GM19023 (cell line): ENCODE results near the gene COPB1.
A peak's percentile ranks its signal among the peaks of the same experiment; 100 is the strongest.

Source experiments
- ATAC-seq: cut with Tn5 transposase; IDR thresholded peaks from one replicate; pipeline ENCODE4 v1.9.1; 2021; ENCODE audit warnings: mild to moderate bottlenecking, moderate library complexity; ENCODE audit not compliant: unreplicated experiment

Gene COPB1

DNA sequence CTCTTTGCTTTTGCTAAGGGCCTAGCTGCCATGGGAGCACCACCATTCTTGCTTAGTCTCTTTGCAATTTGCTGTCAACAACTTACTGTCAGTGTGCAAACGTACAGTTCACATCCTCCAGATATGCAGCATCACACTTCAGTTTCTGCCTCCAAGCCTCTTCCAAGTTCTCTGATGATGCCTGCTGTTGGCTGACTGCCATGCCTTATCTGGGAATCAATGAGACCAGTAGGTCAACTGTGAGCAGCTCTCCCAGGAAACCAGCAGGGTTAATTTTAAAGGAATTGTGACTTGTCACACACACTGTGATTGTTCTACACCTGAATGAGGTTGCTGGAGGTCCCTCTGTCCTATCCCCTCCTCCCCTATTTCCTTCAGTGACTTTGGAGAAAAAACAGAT lies 56.0 kb downstream of the COPB1 start:
- no peak for ATAC-seq

DNA sequence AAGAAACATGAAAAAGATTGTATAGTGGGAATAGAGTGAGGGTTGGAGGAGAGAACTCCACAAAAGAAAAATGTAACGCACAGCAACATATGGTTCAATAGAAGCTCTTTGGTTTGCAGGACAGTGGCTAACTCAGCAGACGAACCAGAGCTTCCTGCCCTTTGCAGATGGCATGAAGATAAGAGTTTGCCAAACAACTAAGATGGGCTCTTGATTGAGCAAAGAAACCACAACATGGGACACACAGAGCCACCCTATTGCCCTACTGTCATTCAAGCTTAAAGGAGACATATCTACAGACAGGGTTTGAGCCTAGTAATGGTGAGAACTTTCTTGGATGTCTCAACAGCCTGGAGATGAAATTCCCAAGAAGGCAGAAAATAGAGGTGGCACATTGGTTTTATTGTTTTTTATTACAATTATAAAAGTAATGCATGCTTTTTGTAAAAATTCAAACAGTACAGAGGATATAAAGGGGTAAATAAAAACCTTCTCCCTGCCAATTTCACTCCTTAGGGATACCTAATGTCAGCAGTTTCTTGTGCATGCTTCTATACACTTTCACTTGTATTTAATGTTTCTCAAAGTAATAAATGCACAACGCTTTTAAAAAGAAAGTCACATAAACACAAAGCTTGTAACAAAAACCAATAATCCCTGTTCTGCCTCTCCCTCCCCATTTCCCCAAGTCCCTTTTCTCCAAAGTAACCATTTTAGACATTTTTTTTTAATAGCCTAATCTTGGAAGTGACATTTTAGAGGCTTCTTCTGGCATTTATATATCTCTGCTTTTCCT lies 63.7 kb downstream of the COPB1 start:
- no peak for ATAC-seq

DNA sequence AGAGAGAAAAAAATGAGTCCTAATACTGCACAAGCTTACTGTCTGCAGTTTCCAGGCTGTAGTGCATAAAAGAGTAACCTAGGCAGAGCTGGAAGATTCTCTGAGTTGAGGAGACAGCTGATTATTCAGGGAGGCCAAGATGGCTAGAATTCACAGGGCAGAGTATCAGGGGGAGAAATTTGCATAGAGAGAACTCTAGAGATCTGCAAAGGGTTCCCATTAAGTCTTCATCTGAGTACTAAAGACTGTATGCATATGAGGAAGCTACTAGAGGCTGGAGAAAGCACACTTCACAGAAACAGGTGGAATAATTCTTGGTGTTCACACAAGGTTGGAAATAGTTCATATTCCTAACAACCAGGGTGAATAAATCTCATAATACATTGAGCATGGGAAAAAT lies 74.0 kb downstream of the COPB1 start:
- ATAC-seq, result no peak

DNA sequence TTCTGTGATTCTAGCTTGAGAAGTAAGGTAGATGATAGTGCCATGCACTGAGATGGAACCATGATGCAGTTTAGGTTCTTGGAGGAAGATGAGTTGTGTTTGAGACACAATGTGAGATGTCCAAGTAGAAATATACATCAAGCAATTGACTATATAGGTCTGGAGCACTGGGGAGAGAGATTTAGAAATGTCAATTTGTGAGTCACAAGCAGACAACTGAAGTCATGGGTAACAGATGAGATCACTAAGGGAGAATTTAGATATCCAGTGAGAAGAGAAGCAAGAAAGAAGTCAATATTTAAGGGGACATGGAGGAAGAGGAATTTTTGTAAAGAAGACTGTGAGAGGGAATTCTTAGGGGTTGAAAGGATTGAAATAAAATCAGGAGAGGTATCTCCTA lies 75.5 kb downstream of the COPB1 start:
- ATAC-seq, result no peak

DNA sequence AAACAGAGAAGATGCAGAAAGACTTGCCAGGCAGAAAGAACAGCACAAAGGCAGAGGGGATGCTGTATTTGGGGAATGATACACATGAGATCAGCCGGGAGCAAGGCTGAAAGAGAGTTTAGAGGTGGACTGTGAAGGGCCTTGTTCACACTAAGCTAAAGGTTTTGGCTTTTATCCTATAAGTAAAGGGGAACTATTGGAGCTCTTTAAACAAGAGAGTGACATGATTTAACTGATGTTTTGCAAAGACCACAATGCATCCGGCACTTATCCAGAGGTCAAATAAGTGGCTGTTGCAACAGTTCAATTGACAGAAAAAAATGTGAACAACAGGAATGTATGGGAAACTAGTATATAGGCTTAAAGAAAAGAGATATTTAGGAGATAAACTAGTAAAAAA lies 76.0 kb downstream of the COPB1 start:
- ATAC-seq, result no peak

DNA sequence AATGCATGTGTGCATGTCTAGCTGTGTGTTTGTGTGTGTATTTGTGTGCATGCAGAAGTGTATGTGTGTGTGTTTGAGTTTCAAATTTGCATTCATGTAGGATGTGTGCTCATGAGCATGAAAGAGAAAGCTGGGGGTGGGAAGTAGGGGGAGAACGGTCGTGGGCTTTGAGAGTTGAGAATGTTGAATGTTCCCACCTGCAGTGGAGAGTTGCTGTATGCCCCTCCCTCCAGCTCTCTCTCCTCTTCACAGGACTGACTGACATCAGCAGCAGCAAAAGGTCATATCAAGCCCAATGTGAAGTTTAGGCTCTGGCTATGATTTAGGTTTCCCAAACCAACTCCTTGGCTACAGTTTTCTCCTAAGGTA lies 76.8 kb downstream of the COPB1 start:
- no peak for ATAC-seq

DNA sequence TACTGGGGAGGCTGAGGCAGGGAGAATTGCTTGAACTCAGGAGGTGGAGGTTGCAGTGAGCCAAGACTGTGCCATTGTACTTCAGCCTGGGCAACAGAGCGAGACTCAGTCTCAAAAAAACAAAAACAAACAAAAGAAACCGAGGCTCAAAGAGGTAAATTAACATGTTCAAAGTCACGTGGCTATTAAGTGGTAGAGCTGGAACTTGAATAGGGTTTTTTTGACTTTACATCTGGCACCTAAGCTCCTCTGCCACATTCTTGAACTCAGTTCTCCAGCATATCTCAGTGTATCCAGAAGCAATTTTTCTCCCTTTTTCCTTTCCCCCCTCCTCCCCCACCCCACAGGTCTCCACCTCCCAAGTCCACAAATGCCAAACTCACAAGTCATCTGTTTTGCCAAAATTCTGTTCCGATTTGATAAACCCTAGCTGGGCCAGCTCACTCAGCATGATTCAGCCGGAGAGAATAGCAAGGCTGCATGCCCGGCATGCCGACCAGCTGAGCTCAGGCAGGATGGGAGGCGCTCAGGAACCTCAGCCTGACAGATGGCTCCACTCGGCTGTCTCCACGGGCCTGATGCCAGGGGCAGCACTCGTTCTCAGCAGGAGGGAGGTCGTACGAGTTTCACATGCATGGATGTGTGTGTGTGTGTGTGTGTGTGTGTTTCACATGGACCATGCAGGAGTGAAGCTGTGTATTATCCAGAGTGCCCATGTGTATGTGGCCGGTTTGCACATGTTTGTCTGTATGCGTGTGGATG lies 77.4 kb downstream of the COPB1 start:
- no peak for ATAC-seq

DNA sequence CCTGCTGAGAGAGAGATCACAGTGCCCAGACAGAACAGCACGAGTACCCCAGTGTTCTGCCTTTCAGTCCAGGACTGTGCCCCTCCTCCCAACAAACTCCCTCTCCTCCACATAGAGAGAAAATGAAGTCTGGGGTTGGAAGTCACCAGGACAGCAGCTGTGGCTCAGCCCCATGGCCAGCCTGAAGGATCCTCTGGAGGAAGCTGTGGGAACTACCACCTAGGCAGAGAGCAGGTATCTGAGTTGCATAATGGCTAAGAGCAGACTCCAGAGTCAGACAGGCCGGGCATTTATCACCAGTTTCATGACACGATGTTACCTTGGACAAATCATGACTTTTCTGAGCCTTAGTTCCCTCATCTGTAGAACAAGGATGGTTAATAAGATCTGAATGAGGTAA lies 79.4 kb downstream of the COPB1 start:
- no peak for ATAC-seq

DNA sequence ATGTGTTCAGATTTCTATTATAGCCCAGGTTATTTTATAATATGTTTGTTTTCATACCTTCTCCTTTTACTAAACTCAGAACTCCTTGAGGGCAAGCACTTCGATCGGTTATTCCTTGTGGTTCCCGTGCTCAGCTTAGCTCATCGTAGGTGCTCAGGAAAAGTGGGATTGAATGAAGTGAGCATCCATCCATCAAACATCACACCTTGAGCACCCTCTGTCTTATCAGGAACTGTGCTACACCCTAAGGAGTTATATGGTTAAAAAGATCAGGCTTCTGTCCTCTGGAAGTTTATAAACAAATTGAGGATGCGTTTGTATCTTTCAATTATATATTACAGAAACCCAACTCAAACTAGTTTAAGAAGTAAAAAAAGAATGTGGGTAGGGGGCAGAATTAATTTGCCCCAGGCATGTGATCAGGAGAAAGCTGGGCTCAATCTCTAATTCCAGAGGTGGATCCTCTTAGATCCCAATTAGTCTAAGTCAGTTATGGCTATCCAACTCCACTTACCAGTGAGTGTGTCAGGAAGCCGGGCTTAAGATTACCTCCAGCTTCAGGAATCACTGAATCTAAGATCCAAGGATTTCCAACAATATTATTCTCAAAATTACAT lies 80.7 kb downstream of the COPB1 start:
- no peak for ATAC-seq

DNA sequence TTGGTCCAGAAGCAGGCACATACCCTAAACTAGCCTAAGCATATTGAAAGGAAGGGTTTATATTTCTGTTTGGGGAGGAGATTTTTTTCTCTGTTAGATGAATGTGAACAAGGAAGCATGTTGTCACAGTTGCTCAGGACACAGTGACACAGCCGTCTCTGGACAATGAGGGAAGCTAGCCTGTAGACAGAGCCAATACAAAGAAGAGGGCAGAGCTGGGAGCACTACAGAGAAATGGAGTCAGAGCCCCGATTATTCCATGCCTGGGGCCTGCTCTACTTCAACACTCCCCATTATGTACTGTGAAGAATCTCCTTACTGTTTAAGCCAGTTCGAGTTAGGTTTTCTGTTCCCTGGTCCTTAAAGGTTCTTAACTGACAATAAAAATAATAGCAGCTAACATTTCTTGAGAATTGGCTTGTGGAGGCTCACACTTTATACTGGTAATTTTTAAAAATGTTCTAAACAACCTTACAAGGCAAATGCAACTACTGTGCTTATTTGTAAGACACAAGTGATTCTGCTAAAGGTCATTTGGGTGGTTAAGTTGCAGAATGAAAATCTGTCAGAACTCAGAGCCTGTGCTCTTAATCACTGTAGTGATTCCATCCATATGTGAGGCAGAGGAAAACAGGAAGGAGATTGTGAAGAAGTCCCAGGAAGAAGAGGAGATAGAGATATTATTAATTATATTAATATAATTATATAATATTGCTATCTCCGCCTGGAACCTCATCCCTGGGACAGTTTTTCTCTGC lies 81.8 kb downstream of the COPB1 start:
- ATAC-seq, result no peak

DNA sequence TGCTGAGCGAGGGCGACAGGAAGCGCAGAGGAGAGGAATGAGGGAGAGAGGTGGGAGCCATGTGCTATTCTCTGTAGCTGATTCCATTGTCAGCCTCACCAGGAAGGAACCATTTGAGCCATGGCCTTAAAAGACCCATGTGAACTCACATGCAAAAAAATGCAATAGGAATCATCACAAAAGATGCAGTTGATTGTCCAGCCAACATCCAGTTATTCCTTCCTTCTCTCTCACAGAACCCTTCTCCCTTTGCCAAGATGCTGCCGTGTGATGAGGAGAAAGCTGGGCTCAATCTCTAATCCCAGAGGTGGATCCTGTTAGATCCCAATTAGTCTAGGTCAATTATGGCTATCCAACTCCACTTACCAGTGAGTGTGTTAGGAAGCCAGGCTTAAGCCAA lies 82.4 kb downstream of the COPB1 start:
- ATAC-seq, result no peak

DNA sequence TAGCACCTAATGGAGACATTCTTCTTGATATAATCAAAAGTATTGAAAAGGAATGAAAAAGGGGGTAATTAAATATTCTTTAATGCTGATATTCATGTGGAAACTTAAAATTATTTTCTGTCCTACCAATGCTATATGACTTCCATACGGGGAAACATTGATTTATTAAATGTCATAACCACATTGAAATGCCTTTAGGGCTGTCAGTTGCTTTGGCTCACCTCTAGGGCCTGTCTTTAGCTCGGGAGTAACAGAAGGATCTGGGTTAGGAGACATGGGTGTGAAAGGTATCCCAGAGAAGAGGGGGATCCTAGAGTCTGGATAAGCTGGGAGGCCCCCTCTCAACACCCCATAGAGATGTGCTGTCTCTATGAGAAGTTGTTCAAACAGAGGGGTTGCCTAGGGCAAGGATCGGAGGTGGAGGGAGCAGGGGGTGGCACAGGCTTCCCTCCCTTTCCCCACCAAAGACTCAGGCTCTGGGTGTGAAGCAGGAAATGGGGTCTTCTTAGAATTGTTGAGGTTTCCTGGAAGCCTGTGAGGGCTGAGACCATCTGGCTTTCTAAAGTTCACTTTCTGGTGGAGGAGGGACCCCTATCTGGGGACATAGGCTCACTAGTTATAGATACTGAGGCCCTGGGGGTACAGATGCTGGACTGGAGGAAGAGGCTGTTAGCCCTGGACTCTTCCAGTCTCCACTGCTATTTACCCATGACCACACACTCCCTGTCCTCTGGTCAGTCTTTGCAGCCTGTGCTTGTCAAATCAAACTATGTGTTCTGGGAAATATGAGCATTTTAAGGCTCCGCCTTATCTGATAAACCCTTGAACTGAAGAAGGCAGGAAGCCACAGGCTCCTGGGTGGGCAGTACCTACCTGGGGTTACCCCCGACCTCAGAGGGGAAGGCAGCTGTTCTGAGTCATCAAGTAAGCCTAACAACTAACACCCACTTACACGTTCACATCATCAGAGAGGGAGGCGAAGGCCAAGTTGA lies 84.8 kb downstream of the COPB1 start:
- peak; percentile 82 for ATAC-seq

DNA sequence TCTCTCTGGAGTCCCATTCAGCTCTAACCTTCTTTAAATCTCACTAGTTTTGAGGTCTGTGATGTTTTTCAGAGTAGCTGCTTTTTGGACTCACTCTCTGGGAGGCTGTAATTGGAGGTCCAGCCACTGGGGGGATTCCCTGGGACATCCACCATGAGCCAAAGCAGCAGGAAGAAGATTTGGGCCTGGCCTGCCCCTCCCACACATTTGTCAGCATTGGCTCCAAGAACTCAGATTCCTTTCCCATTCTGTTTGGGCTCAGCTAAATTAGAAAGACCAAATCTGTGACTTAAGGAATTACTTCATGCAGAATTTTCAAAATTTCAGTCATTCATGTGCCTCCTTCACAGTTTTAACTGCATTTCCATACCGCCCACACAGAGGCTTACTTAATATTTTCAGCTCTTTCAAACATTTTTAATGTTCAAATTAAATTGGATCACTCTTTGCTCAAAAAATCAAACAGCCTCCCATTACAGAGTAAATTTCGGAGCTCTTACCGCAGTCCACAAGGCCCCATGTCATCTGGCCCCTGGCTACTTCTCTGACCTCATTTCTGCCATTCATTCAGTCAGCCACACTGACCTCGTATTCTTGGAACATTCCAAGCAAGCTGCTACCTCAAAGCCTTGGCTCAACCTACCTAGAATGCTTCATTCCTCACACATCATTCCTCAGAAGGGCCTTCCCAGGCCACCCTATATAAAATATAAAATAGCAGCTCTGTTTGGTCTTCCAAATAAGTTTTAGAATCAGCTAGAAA lies 86.1 kb downstream of the COPB1 start:
- no peak for ATAC-seq

DNA sequence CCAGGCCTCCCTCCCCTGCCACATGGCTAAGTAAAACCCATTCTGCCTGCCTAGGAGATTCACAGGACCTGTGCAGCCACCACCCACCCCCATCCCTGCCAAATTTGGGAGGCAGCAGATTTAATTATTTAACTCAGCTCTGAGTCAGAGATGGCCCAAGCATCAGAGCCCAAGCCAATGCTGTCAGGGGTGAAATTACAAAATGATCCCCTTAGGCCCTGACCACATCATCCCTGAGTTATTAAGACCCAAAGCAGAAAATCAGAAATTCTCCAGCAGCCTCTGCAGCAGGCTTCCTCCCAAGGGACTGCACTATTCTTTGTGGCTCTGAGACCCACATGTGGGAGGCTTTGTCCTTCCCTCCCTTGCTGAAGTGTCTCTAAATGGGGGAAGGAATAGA lies 87.8 kb downstream of the COPB1 start:
- no peak for ATAC-seq

DNA sequence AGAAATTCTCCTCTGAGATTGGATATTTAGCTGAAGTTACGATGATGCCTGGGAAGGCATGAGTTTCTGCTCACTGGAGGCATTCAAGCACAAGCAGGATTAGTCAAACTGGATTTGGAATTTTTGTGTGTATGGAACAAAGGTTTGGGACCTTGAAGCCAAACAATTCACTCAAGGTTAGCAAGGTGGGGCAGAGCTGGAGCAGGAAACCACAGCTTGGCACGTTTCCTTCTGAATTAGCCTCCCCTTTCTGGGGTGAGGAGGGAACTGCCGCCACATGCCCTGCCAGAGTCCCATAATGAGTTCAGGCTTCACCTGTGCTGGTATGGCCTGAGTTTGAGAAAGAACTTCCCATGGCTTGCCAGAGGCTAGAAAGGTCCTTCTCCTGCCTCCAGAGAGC lies 89.7 kb downstream of the COPB1 start:
- ATAC-seq, result no peak

DNA sequence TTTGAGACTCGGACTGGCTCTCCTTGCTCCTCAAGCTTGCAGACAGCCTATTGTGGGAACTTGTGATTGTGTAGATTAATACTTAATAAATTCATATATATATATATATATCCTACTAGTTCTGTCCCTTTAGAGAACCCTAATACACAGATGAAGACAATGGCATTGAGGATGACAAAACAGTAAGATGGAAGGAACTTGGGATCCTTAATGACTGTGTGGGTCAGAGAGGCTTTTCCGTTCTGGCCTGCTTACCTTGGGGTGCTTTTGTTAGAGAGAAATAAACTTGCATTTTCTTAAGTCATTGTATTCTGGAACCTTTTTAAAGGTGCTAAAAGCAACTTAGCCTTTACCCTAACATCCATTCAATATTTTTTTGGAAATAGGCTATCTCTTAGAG lies 91.0 kb downstream of the COPB1 start:
- no peak for ATAC-seq
